ENCODE measurements around the gene SLC49A3.

DNA sequence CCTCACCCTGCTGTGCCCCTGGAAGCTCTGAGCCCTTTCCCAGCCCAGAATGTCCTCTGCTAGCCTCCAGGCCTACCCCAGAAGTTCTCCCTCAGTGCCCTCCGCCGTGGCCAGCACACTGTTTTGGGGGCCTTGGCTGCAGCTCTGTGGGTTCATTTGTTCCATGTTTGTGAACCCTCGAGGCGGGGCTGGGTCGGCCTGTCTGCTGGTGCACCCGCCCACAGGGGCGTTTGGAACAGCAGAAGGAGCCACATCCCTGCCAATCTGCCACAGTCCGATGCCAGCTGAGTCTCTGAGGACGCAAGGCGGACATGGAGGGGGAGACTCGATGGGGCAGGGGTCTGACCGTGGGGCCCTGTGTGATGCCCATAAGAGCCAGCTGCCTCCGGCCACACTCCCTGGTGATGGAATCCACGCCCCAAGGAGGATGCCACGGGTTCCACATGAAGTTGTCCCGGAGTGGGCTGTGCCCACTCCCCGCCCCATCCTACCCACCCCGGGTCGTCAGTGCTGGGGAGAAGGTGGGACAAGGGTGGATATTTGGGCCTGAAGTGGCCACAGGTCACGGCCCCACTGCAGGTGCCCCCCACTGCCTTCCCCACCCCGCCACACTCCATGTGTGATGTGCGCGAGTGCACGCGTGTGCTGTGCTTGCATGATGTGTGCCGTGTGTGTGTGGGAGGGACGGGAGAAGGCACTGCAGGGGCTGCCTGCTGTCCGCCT, 22.0 kb downstream of the SLC49A3 start:
- TF ChIP-seq FOS (IDR thresholded peaks at IDR 0.05; ENCODE audit: low read depth, low read length) (no peak), SMC3 (IDR thresholded peaks at IDR 0.05; ENCODE audit: low read depth, low read length) (no peak), POLR2A (IDR thresholded peaks at IDR 0.05; ENCODE audit: low read depth, low read length) (no peak), CTCF (conservative IDR thresholded peaks at IDR 0.05; ENCODE audit: low read depth, low read length) (no peak), BHLHE40 (IDR thresholded peaks at IDR 0.05; ENCODE audit: low read depth, low read length) (no peak), RAD21 (IDR thresholded peaks at IDR 0.05; ENCODE audit: low read length) (no peak), MXI1 (IDR thresholded peaks at IDR 0.05; ENCODE audit: borderline replicate concordance, low read depth, low read length) (no peak), CEBPB (IDR thresholded peaks at IDR 0.05; ENCODE audit: low read depth, low read length) (no peak)
- TF ChIP-seq, protein P1, sequence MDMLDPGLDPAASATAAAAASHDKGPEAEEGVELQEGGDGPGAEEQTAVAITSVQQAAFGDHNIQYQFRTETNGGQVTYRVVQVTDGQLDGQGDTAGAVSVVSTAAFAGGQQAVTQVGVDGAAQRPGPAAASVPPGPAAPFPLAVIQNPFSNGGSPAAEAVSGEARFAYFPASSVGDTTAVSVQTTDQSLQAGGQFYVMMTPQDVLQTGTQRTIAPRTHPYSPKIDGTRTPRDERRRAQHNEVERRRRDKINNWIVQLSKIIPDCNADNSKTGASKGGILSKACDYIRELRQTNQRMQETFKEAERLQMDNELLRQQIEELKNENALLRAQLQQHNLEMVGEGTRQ (IDR thresholded peaks at IDR 0.05; ENCODE audit: low read depth, low read length): no peak
